Measurements from ENCODE around the gene PKN3.
A peak's percentile ranks its signal among the peaks of the same experiment; 100 is the strongest.

The PKN3 gene

DNA sequence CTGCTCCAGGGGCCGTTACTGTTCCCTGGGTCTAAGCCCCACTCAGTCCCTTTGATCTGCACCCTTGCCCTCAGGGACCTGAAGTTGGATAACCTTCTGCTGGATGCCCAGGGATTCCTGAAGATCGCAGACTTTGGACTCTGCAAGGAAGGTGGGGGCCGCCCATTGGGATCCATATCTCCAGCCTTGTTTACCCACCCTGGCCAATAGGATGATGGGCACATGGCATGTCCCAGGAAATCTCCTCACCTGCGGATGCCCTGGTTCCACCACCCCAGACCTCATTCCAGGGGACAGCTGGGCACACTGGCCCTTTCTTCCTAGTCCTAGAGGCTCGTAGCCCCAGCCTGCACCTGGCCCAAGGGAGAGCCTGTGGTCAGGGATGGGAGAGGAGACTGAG is 16.2 kb downstream of the PKN3 start:
- DNase-seq: no peak

DNA sequence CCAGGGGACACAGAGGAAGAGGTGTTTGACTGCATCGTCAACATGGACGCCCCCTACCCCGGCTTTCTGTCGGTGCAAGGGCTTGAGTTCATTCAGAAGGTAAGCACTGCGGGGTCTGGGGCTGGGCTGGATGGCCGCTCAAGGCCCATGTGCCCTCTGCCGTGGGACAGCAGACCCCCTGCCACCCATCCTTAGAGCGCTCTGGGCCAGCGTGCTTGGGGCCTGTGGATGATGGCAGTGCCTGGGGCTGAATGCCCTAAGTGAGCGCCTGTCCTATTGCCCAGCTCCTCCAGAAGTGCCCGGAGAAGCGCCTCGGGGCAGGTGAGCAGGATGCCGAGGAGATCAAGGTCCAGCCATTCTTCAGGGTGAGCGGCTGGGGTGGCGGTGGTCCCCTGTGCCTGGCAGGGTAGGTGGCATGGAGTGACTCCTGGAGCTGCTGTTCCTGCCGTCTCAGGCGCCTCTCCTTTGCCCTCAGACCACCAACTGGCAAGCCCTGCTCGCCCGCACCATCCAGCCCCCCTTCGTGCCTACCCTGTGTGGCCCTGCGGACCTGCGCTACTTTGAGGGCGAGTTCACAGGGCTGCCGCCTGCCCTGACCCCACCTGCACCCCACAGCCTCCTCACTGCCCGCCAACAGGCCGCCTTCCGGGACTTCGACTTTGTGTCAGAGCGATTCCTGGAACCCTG is 17.8 kb downstream of the PKN3 start:
- DNase-seq: no peak

DNA sequence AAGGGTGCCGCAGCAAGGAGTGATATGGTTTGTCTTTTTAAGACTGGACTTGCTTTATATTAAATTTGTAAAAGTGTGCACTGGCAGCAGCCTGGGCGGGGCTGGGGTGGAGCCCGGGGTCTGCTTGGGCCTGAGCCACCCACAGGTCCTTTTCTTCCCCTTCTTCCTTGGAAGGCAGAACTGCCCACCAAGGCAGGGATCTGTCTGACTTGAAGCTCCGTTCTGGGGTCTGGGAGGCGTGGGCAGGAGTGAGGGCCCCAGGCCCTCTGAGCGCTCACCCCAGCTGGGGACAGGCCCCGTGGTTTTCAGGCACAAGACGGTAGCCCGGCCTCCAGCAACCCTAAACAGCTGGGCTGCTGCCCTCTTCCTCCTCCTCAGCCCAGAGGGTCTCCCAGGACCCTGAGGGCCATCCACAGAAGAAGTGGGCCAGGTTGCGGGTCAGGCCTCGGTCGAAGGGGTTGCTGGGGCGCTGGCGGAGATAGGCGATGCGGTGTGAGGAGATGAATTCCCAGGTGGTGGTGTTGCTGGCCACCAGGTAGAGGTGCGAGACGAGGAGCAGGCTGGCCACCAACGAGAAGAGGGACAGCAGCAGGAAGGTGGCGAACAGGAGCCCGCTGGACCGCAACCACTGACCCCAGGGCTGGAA is 18.7 kb downstream of the PKN3 start:
- DNase-seq: no peak

DNA sequence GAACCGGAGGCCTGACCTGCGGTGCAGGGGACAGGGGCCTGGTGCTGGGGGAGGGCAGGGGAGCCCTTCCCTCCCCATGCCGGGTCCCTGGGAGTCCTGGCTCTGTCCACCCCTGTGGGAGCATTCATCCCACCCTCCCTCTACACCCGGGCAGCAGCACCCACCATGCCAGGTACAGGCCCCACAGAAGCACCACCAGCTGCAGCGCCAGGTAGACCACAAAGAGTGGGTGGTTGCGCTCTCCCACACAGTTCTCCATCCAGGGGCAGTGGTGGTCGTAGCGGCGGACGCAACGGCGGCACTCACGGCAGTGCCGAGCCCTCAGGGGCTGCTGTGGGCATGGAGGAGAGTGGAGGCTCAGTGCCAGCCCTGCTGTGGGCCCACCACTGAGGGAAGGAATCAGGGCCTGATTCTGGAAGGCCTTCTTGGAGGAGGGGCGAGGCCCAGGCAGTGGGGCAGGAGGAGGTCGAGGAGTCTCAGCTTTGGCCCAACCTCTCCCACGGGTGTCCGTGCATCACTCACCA is 19.2 kb downstream of the PKN3 start:
- DNase-seq: no peak

DNA sequence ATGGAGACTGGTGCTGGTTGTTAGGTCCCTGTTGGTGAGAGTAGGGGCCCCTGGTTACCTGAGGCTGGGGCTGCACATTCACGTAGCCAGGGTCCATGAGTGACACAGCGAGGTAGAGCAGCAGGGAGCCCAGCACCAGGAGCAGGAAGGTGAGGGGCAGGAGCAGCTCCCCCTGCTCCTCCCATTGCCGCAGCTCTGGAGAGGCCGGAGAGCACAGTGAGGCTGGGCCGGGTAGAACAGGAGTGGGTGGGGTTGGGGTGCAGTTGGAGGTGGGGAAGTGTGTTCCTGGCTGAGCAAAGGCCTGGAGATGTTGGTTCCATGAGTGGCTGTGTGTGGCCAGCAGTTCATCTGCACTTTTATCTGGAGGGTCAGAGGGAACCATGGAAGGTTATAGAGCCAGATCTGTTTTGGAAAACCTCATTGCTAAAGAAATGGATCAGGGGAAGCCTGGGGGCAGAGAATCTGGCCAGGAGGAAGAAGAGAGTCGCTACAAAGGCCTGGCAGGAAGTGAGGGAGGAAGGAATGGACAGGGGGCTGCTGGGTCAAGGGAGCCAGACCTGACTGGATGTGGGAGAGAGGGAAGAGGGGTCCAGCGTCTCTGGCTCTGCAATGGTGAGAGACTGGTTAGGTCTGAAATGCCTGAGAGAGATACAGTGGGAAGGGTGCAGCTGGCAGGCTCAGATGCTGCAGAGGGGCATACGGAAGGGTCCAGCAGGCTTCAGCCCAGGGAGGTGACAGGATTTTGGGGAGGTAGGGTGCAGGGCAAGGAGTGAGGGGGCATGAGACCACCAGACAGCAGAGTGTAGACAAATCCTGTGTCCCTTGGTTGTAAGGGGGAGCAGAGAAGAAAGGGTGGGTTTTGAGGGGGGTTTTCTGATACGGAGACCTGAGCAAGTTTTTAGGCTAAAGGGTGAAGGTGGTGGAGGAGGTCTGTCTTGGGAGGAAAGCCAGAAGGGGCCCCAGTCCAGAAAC is 20.4 kb downstream of the PKN3 start:
- DNase-seq: no peak

DNA sequence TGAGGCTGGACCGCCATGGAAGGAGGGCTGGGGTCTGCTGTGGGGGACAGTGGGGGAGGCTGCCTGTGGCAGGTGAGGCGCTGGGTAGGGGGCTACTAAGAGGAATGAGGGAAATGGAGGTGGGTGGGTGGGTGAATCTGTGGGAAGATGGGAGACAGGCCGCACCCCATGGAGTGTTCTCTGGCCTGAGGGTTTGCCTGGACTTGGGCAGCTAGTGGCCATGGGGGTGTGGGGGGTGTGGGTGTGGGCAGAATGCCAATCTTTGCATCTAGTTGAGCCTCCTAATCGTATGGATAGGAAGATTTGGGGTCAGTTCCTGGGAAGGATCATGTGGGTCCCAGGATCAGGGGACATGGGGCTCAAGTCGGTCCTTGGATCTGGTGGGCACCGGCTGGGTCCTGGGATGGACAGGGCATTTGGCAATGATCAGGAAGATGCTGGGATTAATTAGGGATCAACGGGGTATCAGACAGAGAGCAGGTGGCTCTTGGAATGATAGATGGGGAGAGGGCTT is 21.1 kb downstream of the PKN3 start:
- DNase-seq: no peak

DNA sequence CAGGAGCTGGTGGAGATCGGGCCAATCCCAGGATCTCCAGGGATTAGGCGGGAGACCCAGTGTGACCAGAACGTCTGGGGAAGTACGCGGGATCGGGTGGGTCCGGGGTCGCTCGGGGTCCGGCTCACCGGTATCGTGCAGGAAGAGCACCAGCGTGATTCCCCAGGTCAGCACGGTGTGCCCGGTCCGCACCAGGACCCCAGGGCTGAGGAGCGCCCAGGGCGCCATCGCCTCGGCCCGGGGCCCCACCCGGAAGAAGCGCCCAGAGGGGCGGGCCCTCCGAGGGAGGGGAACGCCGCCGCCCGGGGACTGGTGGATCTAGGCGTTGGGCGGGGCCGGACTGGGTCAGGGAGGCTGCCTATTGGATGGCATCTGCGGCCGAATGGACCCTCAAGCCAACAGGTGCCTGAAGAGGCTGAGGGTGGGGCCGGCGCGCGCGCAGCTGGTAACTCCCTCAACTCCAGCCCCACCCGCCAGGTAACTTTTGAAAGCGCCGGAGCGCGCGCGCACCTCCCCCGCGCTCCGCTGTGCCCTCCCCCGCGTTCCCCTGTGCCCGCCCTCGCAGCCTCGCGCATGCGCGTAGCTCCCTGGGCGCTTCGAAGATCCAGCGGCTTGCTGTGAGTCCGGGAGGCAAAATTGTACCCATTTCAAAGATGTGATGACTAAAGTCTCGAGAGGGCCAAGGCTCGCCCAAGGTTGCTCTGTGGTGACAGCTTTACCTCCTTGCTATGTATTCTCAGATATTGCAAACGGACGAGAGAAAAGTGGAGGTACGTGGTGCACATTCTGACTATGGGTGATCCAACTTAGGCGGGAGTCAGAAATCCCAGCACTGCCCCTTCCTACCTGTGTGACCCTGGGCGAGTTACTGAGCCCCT is 21.8 kb downstream of the PKN3 start, which contains the start of gene ZDHHC12:
Gene ZDHHC12 (minus strand): TSS at position 262 of the 878 bp plus-strand sequence. CDS start 34 bp downstream, at position 228.
- peak; percentile 100 for DNase-seq

DNA sequence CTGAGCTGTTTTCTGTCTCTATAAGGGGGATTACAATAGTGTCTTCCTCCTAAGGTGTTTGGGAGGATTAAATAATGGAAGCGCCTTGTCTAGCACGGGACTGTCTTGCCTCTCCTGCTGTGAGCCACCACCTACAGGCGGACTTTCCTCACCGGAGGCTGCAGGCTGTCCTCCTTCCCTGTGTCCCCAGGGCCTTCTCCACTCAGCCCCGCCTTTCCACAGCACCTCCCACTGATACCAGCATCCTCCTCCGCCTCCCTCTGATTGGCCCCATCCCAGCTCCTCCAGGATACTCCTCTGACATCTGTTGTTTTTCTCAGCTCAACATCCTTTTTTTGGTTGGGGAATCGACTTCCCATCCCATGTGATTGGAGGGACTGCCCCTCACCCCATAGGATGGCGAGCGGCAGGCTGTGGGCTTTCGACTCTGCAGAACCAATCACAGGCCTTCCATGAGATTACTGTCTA is 22.5 kb downstream of the PKN3 start:
- peak; percentile 68 for DNase-seq

DNA sequence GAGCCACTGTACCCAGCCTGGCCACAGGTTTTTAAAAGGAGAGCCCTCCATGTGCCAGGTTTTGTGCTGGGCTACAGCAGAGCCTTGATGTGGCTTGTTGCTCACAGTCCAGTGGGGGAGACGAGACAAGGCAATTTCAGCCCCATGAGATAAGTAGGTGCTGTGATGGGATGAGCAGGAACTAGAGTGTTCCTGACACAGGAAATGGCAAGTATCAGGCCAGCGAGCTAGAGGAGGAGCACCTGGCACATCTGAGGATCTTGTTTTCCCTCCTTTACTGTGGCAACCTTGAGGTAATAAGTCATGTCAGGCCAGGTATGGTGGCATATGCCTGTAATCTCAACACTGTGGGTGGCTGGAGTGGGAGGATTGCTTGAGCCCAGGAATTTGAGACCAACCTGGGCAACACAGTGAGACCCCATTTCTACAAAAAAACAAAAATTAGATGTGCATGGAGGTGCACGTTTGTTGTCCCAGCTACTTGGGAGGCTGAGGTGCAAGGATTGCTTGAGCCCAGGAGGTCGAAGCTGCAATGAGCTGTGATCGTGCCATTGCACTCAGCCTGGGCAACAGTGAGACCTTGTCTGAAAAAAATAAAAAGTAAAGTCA is 25.4 kb downstream of the PKN3 start:
- no peak for DNase-seq

DNA sequence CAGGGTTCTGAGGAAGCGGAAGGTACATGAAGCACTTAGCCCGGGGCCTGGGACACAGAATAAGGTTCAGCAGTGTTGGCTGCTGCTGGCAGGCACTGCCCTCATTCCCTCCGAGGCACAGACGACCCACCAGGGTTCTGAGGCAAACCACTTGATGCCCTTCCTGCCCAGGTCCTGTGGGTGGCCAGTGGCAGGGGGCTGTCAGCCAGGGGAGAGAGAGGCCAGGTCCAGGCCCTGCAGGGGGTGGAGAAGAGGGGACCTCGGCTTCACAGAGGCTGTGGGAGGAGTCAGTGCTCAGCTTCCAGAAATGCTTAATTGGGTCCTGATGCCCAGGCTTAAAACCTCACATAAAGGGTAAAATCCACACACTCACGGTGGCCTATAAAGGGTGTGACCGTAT is 26.0 kb downstream of the PKN3 start:
- DNase-seq: no peak

DNA sequence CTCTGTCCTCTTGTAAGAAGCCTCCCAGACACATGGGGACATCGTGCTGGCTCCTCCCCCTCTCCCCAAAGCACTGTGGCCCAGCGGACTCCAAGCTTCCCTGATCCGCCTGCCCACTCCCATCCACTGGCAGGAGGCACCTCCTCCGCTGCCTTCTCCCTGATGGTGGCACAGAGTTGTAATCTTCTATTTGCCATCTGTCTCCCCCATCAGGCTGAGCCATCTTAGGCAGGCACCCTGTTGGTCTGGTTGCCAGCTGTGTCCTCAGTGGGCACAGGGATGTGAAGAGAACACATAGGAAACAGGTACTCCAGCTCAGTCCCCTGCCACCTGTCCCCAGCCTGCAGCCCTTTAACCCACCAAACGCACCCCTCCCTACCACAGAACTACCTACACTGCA is 27.0 kb downstream of the PKN3 start:
- no peak for DNase-seq

DNA sequence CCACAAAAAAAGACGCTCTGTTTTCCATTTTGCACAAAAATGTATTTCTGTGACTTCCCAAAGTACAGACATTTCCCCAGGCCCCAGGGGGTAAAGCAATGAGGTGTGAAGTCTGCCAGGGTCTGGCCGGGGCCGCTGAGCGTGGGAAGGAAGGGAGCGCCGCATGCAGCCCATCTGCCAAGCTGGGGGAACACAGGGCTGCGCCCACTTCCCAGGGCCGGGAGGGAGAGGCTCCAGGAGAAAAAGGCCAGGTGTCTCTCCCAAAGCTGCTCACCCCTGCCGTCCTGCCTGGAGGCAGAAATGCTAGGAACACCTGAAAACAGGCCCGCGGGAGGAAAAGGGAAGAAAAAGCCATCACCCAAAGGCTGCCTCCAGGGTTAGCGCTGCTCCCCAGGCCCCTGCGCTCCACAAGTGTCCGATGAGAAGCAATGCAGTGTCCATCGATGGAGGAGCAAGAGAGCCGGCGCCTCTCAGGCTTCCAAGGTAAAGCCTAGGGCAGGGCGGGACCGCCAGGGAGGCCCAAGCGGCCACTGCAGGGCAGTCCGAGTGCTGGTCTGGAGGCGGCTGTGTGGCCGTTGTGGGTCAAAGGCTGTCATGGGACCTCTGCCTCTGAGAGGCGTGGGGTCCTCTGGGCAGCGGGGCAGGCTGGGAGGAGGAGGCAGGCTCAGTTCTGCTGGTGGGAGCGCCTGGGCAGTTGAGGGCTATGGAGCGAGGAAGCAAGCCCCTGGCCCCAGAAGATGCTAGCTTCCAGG is 27.6 kb downstream of the PKN3 start:
- DNase-seq: no peak

DNA sequence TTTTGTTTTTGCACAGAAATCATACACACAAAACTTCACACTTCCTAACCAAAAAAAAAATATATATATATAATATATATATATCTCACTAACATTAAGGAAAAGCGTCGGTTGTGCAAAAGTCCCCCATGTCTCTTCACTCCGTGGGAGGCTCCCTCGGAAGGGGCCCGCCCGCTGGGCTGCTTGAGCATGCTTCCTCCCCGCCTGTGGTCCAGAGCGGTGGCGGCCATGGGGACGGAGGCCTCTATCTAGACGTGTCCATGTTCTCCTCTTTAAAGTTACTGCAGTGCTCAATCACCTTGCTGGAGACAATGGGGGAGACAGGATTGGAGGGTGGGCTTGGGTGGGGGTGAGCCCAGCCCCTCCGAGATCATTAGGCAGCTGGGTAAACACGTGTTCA is 28.8 kb downstream of the PKN3 start:
- no peak for DNase-seq

DNA sequence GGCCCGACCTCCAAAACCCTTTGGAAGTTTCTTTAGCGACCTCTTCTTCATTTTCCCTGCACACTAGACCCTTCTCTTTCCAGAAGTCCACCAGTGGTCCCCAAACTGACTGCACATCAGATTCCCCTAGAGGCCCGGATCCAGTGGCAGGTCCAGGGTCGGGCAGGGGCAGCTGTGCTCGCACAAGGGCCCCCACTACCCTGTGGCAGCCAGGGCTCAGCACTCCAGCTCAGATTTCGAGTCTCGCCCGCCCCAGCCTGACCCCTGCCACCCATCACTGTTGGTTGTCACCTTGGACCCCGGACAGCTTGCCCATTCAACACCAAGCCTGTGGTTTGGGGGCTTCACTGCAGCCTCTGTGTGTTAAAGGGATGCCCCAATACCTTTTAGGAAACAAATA is 29.4 kb downstream of the PKN3 start:
- DNase-seq: no peak

DNA sequence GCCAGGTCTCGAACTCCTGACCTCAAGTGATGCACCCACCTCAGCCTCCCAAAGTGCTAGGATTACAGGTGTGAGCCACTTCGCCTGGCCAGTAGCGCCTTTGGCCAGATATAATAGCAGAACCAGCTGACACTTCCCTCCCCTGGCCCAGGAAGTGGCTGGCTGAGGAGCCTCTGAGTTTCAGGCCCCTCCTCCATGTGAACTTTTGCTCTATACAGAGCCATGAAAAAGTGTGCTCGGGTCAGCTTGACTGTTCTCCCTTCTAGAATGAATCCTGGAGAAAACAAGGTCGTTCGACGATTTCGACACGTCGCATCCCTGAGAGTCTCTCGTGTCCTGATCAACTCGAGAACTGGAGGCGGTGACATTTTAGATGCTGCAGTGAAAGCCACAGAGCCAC is 30.3 kb downstream of the PKN3 start:
- DNase-seq: no peak

DNA sequence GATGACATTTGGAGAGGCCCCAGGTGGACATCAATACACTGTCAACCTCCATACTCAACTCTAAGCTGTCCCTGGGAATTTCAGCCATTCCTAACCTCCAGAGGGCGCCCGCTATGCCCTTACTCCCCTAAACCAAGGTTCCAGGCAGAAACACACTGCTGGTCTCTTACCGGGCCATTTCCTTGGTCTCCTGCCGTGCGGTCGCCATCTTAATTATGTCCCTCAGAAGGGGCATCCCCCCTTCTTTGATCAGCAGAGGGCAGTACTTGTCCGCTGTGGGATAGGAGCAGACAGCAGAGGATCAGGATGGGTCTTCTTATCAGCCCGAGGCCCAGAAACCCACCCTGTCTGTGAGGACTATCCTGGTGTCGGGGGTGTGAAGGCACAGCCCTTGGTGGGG is 31.0 kb downstream of the PKN3 start:
- DNase-seq: peak; percentile 12

DNA sequence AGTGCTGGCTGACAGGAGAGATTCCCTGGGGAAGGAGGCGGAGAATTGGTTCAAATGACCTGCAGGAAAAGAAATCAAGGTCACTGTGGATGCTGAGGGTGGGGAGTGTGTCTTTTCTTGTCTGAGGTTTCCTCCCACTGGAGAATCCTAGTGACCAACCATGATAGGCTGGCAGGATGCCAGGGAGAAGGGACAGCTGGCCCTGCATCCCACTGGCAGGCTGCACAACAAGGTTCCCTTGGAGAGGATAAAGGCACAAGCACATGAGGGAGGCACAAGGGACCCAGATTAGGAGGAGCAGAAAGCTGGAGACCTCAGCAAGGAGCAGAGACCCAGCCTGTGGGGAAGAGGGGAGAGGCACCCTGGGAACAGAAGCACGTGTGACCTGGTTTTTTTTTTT is 33.1 kb downstream of the PKN3 start:
- DNase-seq: no peak

DNA sequence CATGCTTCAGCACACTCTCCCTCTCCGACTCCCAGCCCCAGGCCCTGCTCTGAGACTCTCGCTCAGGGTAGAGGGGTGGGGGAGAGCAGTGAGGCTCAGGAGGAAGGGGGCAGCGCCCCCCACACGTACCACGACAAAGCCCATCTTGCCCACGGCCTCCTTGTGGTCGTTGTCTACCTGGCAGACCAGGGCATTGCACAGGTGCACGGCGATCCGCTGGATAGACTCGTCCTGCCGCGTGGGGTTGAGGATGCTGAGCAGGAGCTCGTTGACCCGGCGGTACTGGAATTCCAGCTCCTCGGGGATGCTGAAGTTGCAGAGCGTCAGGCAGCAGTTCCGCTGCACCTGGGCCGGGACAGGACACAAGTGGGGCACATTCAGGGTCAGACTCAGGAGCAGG is 40.1 kb downstream of the PKN3 start:
- DNase-seq: no peak

DNA sequence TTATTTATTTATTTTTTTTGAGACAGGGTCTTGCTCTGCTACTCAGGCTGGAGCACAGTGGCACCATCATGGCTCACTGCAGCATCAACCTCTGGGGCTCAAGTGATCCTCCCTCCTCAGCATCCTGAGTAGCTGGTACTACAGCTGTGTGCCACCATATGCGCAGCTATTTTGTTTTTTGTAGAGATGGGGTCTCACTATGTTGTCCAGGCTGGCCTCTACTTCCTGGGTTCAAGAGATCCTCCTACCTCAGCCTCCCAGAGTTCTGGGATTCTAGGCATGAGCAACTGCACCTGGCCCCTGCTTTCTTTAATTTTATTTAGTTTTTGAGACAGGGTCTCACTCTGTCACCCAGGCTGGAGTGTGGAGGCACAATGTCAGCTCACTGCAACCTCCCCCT is 41.1 kb downstream of the PKN3 start:
- DNase-seq: no peak

DNA sequence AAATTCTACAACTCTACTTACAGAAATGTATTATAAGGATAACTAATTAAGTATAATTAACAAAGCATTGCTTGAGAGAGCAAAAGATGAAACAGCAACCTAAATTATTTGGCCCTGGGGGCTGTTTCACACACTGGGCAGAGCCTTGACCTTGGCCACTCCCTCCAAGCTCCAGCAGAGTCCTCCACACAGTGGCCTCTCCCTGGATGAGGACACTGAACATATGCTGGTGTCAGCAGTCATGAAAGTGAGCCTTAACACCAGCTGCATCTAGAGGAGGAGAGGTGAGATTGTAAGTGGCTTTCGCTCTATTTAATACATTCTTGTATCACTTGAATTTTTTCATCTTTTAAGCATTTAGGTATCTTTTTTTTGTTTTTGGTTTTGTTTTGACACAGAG is 44.9 kb downstream of the PKN3 start:
- no peak for DNase-seq
